Body of pancreas (tissue), 4 donors: ENCODE measurements around the gene PTPRN2.

Experiments used
- POLR2A ChIP-seq, 3 donors: fragments of 450-650 bp; IDR thresholded peaks; one replicate each; pipeline ENCODE4 v1.6.1; 2016; ENCODE audit warnings: antibody characterized with exemption in 3 of 3, mild to moderate bottlenecking in 2 of 3
- TF ChIP-seq, protein P1 (sequence below), 7 experiments: fragments of 450-650 bp in 4 of 7; fragments of 200-600 bp in 3 of 7; sonication (generic) in 3 of 7; IDR thresholded peaks; one replicate each; pipeline ENCODE4 v1.5.1; 2016 to 2019; ENCODE audit warnings: antibody characterized with exemption in 7 of 7

DNA sequence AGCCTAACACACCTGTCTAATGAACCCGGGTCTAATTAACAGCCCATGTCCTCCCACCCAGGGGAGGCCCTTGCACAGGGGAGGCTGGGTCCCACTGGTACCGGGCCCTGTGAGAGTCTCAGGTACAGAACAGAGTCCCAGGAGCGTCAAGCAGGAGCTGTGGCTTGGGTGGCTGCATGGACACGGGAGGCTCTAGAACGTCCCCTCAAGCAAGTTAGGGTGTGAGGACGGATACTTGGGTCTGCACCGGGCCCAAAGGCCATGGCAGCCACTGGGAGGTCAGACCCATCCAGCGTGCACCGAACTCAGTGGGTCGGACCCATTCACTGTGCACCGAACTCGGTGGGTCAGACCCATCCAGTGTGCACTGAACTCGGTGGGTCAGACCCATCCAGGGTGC is 941.1 kb downstream of the PTPRN2 start:
- TF ChIP-seq, protein P1, sequence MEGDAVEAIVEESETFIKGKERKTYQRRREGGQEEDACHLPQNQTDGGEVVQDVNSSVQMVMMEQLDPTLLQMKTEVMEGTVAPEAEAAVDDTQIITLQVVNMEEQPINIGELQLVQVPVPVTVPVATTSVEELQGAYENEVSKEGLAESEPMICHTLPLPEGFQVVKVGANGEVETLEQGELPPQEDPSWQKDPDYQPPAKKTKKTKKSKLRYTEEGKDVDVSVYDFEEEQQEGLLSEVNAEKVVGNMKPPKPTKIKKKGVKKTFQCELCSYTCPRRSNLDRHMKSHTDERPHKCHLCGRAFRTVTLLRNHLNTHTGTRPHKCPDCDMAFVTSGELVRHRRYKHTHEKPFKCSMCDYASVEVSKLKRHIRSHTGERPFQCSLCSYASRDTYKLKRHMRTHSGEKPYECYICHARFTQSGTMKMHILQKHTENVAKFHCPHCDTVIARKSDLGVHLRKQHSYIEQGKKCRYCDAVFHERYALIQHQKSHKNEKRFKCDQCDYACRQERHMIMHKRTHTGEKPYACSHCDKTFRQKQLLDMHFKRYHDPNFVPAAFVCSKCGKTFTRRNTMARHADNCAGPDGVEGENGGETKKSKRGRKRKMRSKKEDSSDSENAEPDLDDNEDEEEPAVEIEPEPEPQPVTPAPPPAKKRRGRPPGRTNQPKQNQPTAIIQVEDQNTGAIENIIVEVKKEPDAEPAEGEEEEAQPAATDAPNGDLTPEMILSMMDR (IDR thresholded peaks at IDR 0.05), result no peak
- TF ChIP-seq POLR2A (IDR thresholded peaks at IDR 0.05), result no peak
